PC-3 (cell line): ENCODE results near the gene PSTK. TPM values are rescaled to one million over a fixed set of nuclear protein-coding genes. Genes with fewer than 3 reads are reported as not detected.

ENCODE experiments used
- ATAC-seq: fragments of 200-7000 bp; cut with Tn5 transposase; 2 replicates; pipeline ENCODE4 v1.9.1; 2020; ENCODE audit warnings: mild to moderate bottlenecking, moderate library complexity
- BruUV-seq: library from RNA; stranded (reverse); fragments of 400-500 nt; replicated peaks from 2 replicates; lab custom pipeline; 2021; lab: Mats Ljungman, UMichigan
- CTCF ChIA-PET: fragments of 300-600 bp; sonication (Branson Sonifier 250); formaldehyde crosslinking; loops from one replicate; lab custom pipeline; 2022; ENCODE audit warnings: antibody characterized with exemption; lab: Charles Lee
- POLR2A ChIA-PET: fragments of 300-600 bp; sonication (Branson Sonifier 250); formaldehyde crosslinking; loops from one replicate; lab custom pipeline; 2022; ENCODE audit warnings: antibody characterized with exemption; ENCODE audit not compliant: unreplicated experiment; lab: Charles Lee
- DNase-seq: peaks from one replicate; pipeline ENCODE4 v3.0.0-alpha.2; 2015
- H2AFZ ChIP-seq: fragments of 300-600 bp; sonication (generic); 2 replicates; pipeline ENCODE4 v1.6.0; 2016; ENCODE audit warnings: antibody characterized with exemption, low read length
- H3F3A ChIP-seq: fragments of 300-600 bp; sonication (generic); one replicate; pipeline ENCODE4 v1.6.0; 2017; ENCODE audit warnings: antibody characterized with exemption, low read length, control low read depth, mild to moderate bottlenecking; ENCODE audit not compliant: unreplicated experiment
- H3K27ac ChIP-seq: fragments of 300-600 bp; sonication (generic); 2 replicates; pipeline ENCODE4 v1.5.1; 2016; ENCODE audit warnings: mild to moderate bottlenecking, low read length
- H3K27me3 ChIP-seq: fragments of 300-600 bp; sonication (generic); 2 replicates; pipeline ENCODE4 v1.6.1; 2016; ENCODE audit warnings: low read length, mixed read lengths
- H3K36me3 ChIP-seq: fragments of 300-600 bp; sonication (generic); 2 replicates; pipeline ENCODE4 v1.6.1; 2016; ENCODE audit warnings: low read depth, mixed run types, low read length, mixed read lengths
- H3K4me1 ChIP-seq: fragments of 300-600 bp; sonication (generic); 2 replicates; pipeline ENCODE4 v1.5.1; 2016; ENCODE audit warnings: low read length; ENCODE audit not compliant: insufficient read depth
- H3K4me2 ChIP-seq: fragments of 300-600 bp; sonication (generic); 2 replicates; pipeline ENCODE4 v1.6.0; 2016; ENCODE audit warnings: low read length
- H3K4me3 ChIP-seq: fragments of 300-600 bp; sonication (generic); 2 replicates; pipeline ENCODE4 v1.5.1; 2016; ENCODE audit warnings: mild to moderate bottlenecking, low read length, mixed read lengths
- H3K79me2 ChIP-seq: fragments of 300-600 bp; sonication (generic); 2 replicates; pipeline ENCODE4 v1.6.1; 2017; ENCODE audit warnings: low read length, mixed read lengths
- H3K9ac ChIP-seq: fragments of 300-600 bp; sonication (generic); 2 replicates; pipeline ENCODE4 v1.6.0; 2016; ENCODE audit warnings: mild to moderate bottlenecking, low read length
- H3K9me2 ChIP-seq: fragments of 300-600 bp; sonication (generic); replicated peaks from 2 replicates; pipeline ENCODE4 v1.6.1; 2016; ENCODE audit warnings: mixed run types, low read length, mixed read lengths
- H3K9me3 ChIP-seq: fragments of 300-600 bp; sonication (generic); 2 replicates; pipeline ENCODE4 v1.6.1; 2016; ENCODE audit warnings: low read length, mixed read lengths
- H4K20me1 ChIP-seq: fragments of 300-600 bp; sonication (generic); 2 replicates; pipeline ENCODE4 v1.6.1; 2016; ENCODE audit warnings: low read length, mixed read lengths
- CTCF ChIP-seq: fragments of 300-600 bp; sonication (generic); conservative IDR thresholded peaks from 2 replicates; pipeline ENCODE4 v1.5.1; 2017; ENCODE audit warnings: antibody characterized with exemption, low read depth, mild to moderate bottlenecking, low read length
- EZH2 ChIP-seq: fragments of 300-600 bp; sonication (generic); IDR thresholded peaks from one replicate; pipeline ENCODE4 v1.6.1; 2017; ENCODE audit warnings: antibody characterized with exemption, mild to moderate bottlenecking, low read length; ENCODE audit not compliant: unreplicated experiment
- EZH2phosphoT487 ChIP-seq: fragments of 300-600 bp; sonication (generic); IDR thresholded peaks from 2 replicates; pipeline ENCODE4 v1.6.1; 2018; ENCODE audit warnings: mild to moderate bottlenecking, antibody characterized with exemption, low read length, borderline replicate concordance
- intact Hi-C: fragments of 100-400 bp; cut with micrococcal nuclease; formaldehyde crosslinking; loops from 2 replicates; pipeline ENCODE4 v1.9.0; 2023
- total RNA-seq: library from RNA; depleted of rRNA; stranded (reverse); fragments of >200 nt; gene quantifications from 2 replicates; pipeline ENCODE4 v1.2.3, GENCODE V29; 2014

Gene PSTK
- total RNA-seq, 1 experiment from 2014 or later: 2.6 TPM

- ChIA-PET CTCF (no interaction called here), POLR2A (no interaction called here)
- no peaks in the 10 kb centered on the region for H3K4me1 ChIP-seq
- DNase-seq (no peak), ATAC-seq (no peak)
- no peaks in the 10 kb centered on the region for H3K27me3 ChIP-seq
- intact Hi-C loops: no loop called here
- no peaks in the 10 kb centered on the region for H3K9me3 ChIP-seq
- TF ChIP-seq EZH2phosphoT487 (no peak), CTCF (no peak), EZH2 (no peak)
- BruUV-seq: no TSS peak
- no peak overlapping the region for H3K27ac ChIP-seq
- H3K4me2 ChIP-seq: no peak overlapping the region
- no peaks in the 10 kb centered on the region for H3K79me2 ChIP-seq
- H3F3A ChIP-seq: no peaks in the 10 kb centered on the region
- H4K20me1 ChIP-seq: no peaks in the 10 kb centered on the region
- peaks cover 26% of the 10 kb centered on the region for H3K36me3 ChIP-seq
- no peak overlapping the region for H3K9ac ChIP-seq
- no peak overlapping the region for H2AFZ ChIP-seq
- no peaks in the 10 kb centered on the region for H3K9me2 ChIP-seq
- no peak overlapping the region for H3K4me3 ChIP-seq
Observed at GRCh38 chr10:122939133-122939855, 40.9 kb upstream of the PSTK start.

GRCh38 chr10:122939856-122940543, 40.2 kb upstream of the PSTK start:
- H3K4me1 ChIP-seq: no peaks in the 10 kb centered on the region
- H3K4me2 ChIP-seq: no peak overlapping the region
- ATAC-seq (no peak), DNase-seq (no peak)
- ChIA-PET POLR2A (no interaction called here), CTCF (no interaction called here)
- H4K20me1 ChIP-seq: no peaks in the 10 kb centered on the region
- no peaks in the 10 kb centered on the region for H3K27me3 ChIP-seq
- H3K9ac ChIP-seq: no peak overlapping the region
- no peak overlapping the region for H2AFZ ChIP-seq
- H3K27ac ChIP-seq: no peak overlapping the region
- H3K9me3 ChIP-seq: no peaks in the 10 kb centered on the region
- H3F3A ChIP-seq: no peaks in the 10 kb centered on the region
- H3K79me2 ChIP-seq: no peaks in the 10 kb centered on the region
- H3K36me3 ChIP-seq: peaks cover 26% of the 10 kb centered on the region
- intact Hi-C loops: no loop called here
- no peaks in the 10 kb centered on the region for H3K9me2 ChIP-seq
- H3K4me3 ChIP-seq: no peak overlapping the region
- BruUV-seq: no TSS peak
- TF ChIP-seq EZH2phosphoT487 (no peak), EZH2 (no peak), CTCF (no peak)

DNA sequence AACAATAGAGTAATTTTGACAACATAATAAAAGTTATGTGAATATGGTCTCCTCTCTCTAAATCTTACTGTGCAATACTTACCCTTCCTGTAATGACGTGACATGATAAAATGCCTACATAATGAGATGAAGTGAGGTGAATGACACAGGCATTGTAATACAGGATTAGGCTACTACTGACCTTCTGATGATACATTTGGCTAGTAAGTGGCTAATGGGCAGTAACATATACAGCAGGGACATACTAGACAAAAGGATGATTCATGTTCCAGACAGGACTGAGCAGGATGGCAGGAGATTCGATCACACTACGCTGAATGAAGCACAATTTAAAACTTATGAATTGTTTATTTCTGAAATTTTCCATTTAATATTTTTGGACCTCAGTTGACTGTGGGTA, 30.9 kb upstream of the PSTK start:
- no peak for TF ChIP-seq CTCF
- TF ChIP-seq EZH2phosphoT487: no peak
- no peak for TF ChIP-seq EZH2
- Histone ChIP-seq H4K20me1 (no peaks in the 10 kb centered on the region), H3K4me3 (no peak overlapping the region), H3K4me1 (peaks cover 7% of the 10 kb centered on the region; the same call in 1 of the 2 replicates), H3K9me2 (no peaks in the 10 kb centered on the region), H3K79me2 (peaks cover 15% of the 10 kb centered on the region), H2AFZ (no peak overlapping the region), H3K27me3 (no peaks in the 10 kb centered on the region), H3K4me2 (no peak overlapping the region), H3K9ac (no peak overlapping the region), H3F3A (no peaks in the 10 kb centered on the region), H3K9me3 (no peaks in the 10 kb centered on the region), H3K27ac (no peak overlapping the region), H3K36me3 (no peaks in the 10 kb centered on the region)
- BruUV-seq: no TSS peak
- ChIA-PET POLR2A (no interaction called here), CTCF (no interaction called here)
- intact Hi-C loops: no loop called here
- DNase-seq: no peak
- no peak for ATAC-seq
